ENCODE results near the gene STXBP2. TPM values are rescaled to one million over a fixed set of nuclear protein-coding genes. Genes with fewer than 3 reads are reported as not detected.

STXBP2 gene
- total RNA-seq, 1 donor from 2014 or later, result 200 TPM

DNA sequence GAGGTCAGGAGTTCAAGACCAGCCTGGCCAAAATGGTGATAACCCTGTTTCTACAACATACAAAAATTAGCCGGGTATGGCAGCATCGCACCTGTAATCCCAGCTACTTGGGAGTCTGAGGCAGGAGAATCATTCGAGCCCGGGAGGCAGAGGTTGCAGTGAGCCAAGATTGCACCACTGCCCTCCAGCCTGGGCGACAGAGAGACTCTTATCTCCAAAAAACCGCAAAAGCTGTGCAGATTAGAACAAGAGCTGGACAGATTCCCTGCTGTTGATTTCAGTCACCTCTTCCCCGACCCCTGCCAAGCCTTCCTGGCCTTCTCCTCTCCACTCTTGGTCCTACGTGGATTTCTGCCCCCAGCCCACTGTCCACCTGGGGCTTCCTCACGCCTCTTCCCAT is 33.0 kb upstream of the STXBP2 start:
- H3K9me3 ChIP-seq, result no peaks in the 10 kb centered on the region
- ATAC-seq (peak in 1 of 2 donors; percentile 15), DNase-seq (no peak)
- peaks cover 11% of the 10 kb centered on the region for H3K36me3 ChIP-seq
- no peaks in the 10 kb centered on the region for H3K4me1 ChIP-seq
- H3K4me3 ChIP-seq, result no peak overlapping the region
- H3K27me3 ChIP-seq (ENCODE audit: low read depth), result peaks cover 10% of the 10 kb centered on the region
- TF ChIP-seq CTCF (IDR thresholded peaks at IDR 0.05), result no peak
- H3K27ac ChIP-seq, result no peak overlapping the region
- intact Hi-C loops (cut with DNase I), result no loop called here

GRCh38 chr19:7605490-7606222 is 31.3 kb upstream of the STXBP2 start:
- intact Hi-C loops (cut with DNase I), result no loop called here

GRCh38 chr19:7606289-7606688 is 30.6 kb upstream of the STXBP2 start:
- intact Hi-C loops (cut with DNase I), result no loop called here
- no peaks in the 10 kb centered on the region for H3K4me1 ChIP-seq
- H3K9me3 ChIP-seq, result no peaks in the 10 kb centered on the region
- peaks cover 6% of the 10 kb centered on the region for H3K27me3 ChIP-seq (ENCODE audit: low read depth)
- H3K27ac ChIP-seq, result no peak overlapping the region
- H3K4me3 ChIP-seq, result no peak overlapping the region
- TF ChIP-seq CTCF (IDR thresholded peaks at IDR 0.05), result no peak
- peaks cover 25% of the 10 kb centered on the region for H3K36me3 ChIP-seq
- no peak for DNase-seq
- ATAC-seq, result no peak

More at GRCh38 chr19:7605490-7606222, 31.3 kb upstream of the STXBP2 start:
- Histone ChIP-seq H3K36me3 (peaks cover 20% of the 10 kb centered on the region), H3K27ac (no peak overlapping the region), H3K4me3 (no peak overlapping the region), H3K9me3 (no peaks in the 10 kb centered on the region), H3K27me3 (ENCODE audit: low read depth) (peaks cover 10% of the 10 kb centered on the region), H3K4me1 (no peaks in the 10 kb centered on the region)
- DNase-seq (no peak), ATAC-seq (peak in 1 of 2 donors; percentile 7)
- TF ChIP-seq CTCF (IDR thresholded peaks at IDR 0.05), result no peak

DNA sequence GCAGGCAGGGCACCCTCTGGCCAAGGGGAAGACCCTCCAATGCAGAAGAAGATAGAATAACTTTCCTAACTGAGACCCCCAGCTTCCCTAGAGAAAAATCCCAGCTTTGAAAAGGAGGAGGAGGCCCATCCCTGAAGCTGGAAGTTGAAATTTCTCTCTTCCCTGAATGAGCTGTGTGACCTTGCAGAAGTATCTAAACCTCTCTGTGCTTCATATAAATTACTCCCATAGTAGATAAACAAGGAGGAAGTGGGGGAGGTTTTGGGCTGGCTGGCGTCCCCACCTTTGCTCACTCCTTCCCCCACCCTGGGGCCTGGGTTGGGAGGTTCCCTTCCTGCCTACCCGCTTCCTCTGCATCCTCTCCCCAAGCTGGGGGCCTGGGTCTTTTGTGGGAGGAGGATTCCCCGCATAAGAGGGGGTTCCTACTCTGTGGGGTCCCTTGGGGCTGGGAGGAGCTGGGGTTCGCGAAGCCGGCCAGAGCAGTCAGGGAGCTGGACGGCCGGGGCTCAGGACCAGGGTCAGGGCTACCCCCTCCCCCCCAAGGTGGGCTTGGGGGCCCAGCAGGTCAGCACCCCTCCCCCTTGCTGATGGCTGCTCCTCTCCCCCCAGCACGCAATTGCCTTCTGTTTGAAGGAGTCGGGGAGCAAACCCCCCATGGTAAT is 29.6 kb upstream of the STXBP2 start:
- Histone ChIP-seq H3K4me1 (no peaks in the 10 kb centered on the region), H3K36me3 (peaks cover 35% of the 10 kb centered on the region), H3K27ac (no peak overlapping the region), H3K27me3 (ENCODE audit: low read depth) (peaks cover 4% of the 10 kb centered on the region), H3K4me3 (no peak overlapping the region), H3K9me3 (no peaks in the 10 kb centered on the region)
- ATAC-seq (no peak), DNase-seq (no peak)
- intact Hi-C loops (cut with DNase I), result no loop called here
- no peak for TF ChIP-seq CTCF (IDR thresholded peaks at IDR 0.05)

- TF ChIP-seq CTCF (IDR thresholded peaks at IDR 0.05), result no peak
- peaks cover 4% of the 10 kb centered on the region for H3K27me3 ChIP-seq (ENCODE audit: low read depth)
- intact Hi-C loops (cut with DNase I), result no loop called here
- H3K4me1 ChIP-seq, result no peaks in the 10 kb centered on the region
- ATAC-seq, result no peak
- H3K9me3 ChIP-seq, result no peaks in the 10 kb centered on the region
- no peak for DNase-seq
- no peak overlapping the region for H3K27ac ChIP-seq
- H3K4me3 ChIP-seq, result no peak overlapping the region
- peaks cover 35% of the 10 kb centered on the region for H3K36me3 ChIP-seq
These were observed 28.9 kb upstream of the STXBP2 start for GRCh38 chr19:7607874-7608560.
